GM15510 (cell line): ENCODE data around the gene DDX19B.

ENCODE experiments used
- POLR2A ChIP-seq: IDR thresholded peaks from 3 replicates; pipeline ENCODE4 v1.6.1; 2011; ENCODE audit warnings: borderline replicate concordance; ENCODE audit not compliant: insufficient read length; ENCODE audit errors: extremely low read depth

Gene DDX19B

DNA sequence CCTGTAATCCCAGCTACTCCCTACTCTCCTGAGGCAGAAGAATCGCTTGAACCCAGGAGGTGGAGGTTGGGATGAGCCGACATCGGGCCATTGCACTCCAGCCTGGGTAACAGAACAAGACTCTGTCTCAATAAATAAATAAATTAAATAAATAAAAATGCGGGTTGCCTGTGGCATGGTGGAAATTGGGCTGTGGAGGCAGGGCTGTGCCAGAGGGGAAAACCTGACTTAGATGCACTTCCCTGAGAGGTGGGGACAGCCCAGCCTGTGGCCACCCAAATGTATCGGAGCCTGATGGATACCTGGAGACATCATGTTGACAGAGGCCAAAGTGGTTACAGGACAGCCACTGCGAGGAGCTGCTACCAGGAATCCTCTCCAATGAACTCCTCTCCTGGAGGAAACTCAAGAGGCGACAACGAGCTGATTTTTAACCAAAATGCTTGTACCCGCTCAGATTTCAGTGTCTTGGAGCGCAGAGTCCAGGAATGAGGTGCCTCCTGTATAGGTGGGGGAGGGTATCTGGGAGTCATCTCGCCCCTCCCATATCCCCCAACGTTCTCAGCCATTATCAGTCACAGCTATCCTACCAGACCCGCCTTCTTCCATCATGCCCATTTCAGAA is 80.0 kb downstream of the DDX19B start:
- TF ChIP-seq POLR2A: no peak

DNA sequence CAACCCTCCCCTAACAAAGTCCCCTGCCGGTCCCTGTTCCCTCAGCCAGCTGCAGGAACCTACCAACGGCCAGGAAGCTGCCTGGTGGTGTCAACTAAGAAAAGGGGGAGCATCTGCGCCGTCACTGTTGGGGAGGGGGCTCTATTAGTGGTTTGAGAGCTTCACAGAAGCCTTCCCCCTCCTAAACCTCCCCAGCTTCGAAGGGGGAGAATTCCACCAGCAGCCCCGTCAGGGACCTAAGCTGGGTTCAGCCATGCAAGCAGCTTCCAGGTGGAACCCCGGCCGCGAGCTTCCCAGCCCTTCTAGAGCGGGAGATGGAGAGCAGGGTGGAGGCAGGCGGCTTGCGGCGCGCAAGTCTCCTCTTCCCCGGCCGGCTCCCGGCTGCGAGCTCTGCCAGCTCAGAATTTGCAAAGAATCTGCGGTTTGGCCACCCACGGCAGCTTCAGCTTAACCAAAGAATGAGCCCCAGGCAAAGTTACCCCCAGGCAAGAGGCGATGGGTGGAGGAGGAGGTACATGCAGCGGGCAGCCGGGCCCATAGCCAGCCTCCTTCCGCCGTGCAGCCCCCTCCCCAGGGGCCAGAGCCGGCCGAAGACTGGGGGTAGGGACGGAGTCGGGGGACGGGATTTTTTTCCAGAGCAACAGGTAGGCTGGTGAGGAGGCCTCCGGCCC is 81.4 kb downstream of the DDX19B start:
- no peak for TF ChIP-seq POLR2A

DNA sequence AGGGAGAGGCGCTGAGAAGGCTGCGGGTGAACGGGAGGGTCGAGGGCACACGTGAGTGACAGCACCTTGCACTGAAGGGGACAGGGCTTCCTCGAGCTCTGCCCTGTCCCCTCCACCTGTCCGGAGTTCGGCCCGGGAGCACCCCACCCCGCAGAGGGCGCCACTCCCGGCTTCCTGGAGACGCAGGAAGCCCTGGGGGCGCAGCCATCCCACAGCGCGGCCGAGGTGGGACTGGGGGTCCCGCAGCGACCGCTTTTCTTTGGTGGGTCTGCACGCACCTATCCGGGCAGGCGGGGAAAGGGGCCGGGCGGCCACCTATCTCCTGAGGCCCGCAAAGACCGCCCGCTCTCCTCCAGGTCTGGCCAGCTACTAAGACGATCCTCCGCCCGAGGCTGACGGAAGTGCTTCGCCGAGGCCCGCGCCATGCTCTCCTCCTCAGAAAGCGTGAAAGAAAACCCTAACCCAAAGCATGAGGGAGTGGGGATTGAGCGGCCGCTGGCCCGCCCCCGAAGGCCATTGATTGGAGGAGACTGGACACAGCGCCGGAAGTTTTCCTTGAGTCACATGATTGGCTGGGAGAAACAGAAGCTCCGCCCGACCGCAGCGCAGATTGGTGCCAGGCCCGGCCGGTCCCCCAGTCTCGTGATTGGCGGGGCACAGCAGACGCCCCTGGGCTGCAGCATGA is 82.1 kb downstream of the DDX19B start:
- peak; percentile 86 for TF ChIP-seq POLR2A

DNA sequence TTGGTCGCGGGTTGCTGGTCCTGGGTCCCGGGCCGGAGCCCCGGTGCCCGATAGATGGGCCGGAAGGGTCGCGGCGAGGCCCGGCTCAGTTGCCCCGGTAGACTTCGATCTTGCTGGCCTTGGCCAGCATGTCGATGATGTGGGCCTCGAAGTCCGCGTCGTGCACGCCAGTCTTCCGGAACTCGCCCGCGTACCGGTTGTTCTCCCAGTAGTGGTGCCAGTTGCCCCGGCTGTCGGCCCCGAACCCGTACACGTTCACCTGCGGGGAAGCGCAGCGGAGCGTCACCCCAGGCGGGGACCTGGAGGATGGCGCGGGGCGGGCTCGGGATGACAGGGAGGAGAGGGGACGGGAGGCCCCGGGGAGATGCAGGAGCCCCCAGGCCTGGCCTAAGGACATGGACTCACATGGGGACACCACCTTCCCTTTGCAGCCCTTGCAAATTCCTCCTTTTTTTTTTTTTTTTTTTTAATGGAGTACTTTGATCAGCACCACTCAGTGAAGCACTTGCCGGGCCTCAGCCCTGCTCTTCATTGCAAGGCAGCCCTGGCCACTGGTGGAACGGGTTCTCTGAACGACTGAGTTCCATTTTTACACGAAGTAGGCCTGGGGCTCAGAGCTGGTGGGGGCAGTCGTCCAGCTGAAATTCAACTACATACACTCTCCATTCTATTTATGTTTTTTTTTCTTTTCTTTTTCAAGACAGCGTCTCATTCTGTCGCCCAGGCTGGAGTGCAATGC is 82.8 kb downstream of the DDX19B start:
- peak; percentile 70 for TF ChIP-seq POLR2A

DNA sequence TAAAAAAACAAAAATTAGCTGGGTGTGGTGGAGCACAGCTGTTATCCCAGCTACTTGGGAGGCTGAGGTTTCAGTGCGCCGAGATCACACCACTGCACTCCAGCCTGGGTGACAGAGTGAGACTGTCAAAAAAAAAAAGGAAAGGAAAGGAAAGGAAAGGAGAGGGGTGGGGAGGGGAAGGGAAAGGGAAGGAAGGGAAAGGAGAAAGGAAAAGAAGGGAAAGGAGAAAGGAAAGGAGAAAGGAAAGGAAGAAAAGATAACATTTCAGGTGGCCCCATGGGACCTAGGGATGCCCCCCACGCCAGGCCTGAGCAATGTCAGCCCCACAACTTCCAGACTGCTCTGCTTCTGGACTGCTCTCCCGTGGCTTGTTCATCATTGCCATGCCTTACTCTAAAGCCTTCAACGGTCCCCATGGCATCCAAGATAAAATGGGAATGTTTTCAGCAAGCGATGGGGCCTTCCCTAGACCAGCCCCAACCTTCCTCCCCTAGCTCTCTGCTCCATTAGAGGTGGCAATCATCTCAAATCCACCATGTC is 84.5 kb downstream of the DDX19B start:
- no peak for TF ChIP-seq POLR2A
